Stimulated activated CD4-positive, alpha-beta T cell treated with anti-CD3 and anti-CD28 coated beads, Interleukin-1b, Interleukin-23, amount 100 ng/mL, for 48 hours (primary cell): ENCODE measurements around the gene WDHD1.
"Not testable (repeated sequence)": the region's sequence is repeated elsewhere in the genome, so short reads cannot be mapped to it uniquely, and the experiment has no call there.

ENCODE experiments used
- DNase-seq: peaks from one replicate; pipeline ENCODE4 v3.0.0-alpha.2; 2020

The WDHD1 gene

GRCh38 chr14:55026793-55027561, at the start of gene WDHD1, which contains the start of gene SOCS4:
WDHD1 (minus strand) TSS chr14:55027099; CDS start chr14:55026787, 312 bp downstream.
SOCS4 (plus strand) TSS chr14:55027236; CDS start chr14:55043042, 15,806 bp downstream.
- peak; percentile 98 for DNase-seq

GRCh38 chr14:55075628-55076175, 48.8 kb upstream of the WDHD1 start:
- no peak for DNase-seq

- DNase-seq, result no peak
These were observed 47.8 kb upstream of the WDHD1 start for GRCh38 chr14:55074662-55075061.

- DNase-seq, result no peak
These were observed 47.0 kb upstream of the WDHD1 start for GRCh38 chr14:55073856-55074255.

GRCh38 chr14:55071870-55072640, 45.2 kb upstream of the WDHD1 start:
- peak; percentile 19 for DNase-seq

GRCh38 chr14:55070981-55071411, 44.1 kb upstream of the WDHD1 start:
- DNase-seq, result no peak

GRCh38 chr14:55066223-55066622, 39.3 kb upstream of the WDHD1 start:
- DNase-seq, result no peak

GRCh38 chr14:55065411-55065810, 38.5 kb upstream of the WDHD1 start:
- DNase-seq, result no peak

- not testable (repeated sequence) for DNase-seq
These were observed 38.0 kb upstream of the WDHD1 start for GRCh38 chr14:55064896-55065295.

GRCh38 chr14:55062517-55063351, 35.8 kb upstream of the WDHD1 start:
- no peak for DNase-seq

GRCh38 chr14:55059333-55059732, 32.4 kb upstream of the WDHD1 start:
- no peak for DNase-seq

- no peak for DNase-seq
These were observed 31.0 kb upstream of the WDHD1 start for GRCh38 chr14:55057919-55058318.

GRCh38 chr14:55054098-55054497, 27.2 kb upstream of the WDHD1 start:
- DNase-seq, result no peak

- no peak for DNase-seq
These were observed 26.6 kb upstream of the WDHD1 start for GRCh38 chr14:55053500-55053899.

GRCh38 chr14:55053018-55053417, 26.1 kb upstream of the WDHD1 start:
- DNase-seq, result no peak

- no peak for DNase-seq
These were observed 25.5 kb upstream of the WDHD1 start for GRCh38 chr14:55052269-55052930.

GRCh38 chr14:55051423-55052268, 24.7 kb upstream of the WDHD1 start, which contains the start of gene MAPK1IP1L:
MAPK1IP1L (plus strand) TSS chr14:55051647; CDS start chr14:55061684, 10,037 bp downstream.
- DNase-seq, result peak; percentile 90

GRCh38 chr14:55051165-55051422, 24.2 kb upstream of the WDHD1 start:
- no peak for DNase-seq

- DNase-seq, result no peak
These were observed 22.1 kb upstream of the WDHD1 start for GRCh38 chr14:55048900-55049436.

GRCh38 chr14:55047301-55048053, 20.6 kb upstream of the WDHD1 start:
- no peak for DNase-seq
